Measurements from ENCODE around the gene TCTN1. TPM values are rescaled to one million over a fixed set of nuclear protein-coding genes. Genes with fewer than 3 reads are reported as not detected.
A peak's percentile ranks its signal among the peaks of the same experiment; 100 is the strongest.

TCTN1 gene
- total RNA-seq, 1 experiment from 2014 or later: 27.0 TPM

DNA sequence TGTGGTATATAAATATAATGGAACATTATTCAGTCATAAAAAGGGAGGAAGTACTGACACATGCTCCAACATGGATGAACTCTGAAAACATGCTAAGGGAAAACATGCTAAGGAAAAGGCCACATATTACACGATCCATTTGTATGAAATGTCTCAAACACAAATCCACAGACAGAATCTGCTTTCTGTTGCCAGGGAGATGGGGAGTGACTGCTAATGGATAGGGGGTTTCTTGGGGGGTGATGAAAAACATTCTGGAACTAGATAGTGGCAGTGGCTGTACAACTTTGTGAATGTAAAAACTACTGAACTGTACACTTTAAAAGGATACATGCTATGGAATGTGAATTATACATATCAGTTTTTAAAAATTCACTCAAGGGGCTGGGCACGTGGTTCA, 37.4 kb upstream of the TCTN1 start:
- ChIA-PET POLR2A (interaction anchor here (1.6 kb wide), 1 partner anchor 10 kb away, joined by 5 read pairs; no protein-coding TSS in a partner anchor), CTCF (interaction anchor here (1.0 kb wide), 1 partner anchor 24 kb away, joined by 3 read pairs; no protein-coding TSS in a partner anchor), RAD21 (ENCODE audit: low non-redundant PET in 1 of 2, low total read pairs in 2 of 2, uncharacterized antibody in 2 of 2, unreplicated experiment in 2 of 2) (no interaction called here)
- Histone ChIP-seq H3K4me2 (ENCODE audit: low read length) (peak overlapping the region; percentile 89), H3K9ac (ENCODE audit: low read length) (peak overlapping the region; percentile 11; the same call in 1 of the 2 replicates), H3K36me3 (ENCODE audit: control insufficient read depth in 1 of 2, insufficient read depth in 2 of 2, low read length in 2 of 2) (peaks cover 0 to 5% of the 10 kb centered on the region in 2 experiments; a peak in 1 of 4 replicates), H2AFZ (ENCODE audit: low read depth, low read length, poor library complexity, severe bottlenecking) (no peak overlapping the region), H3K4me3 (replicated peaks in 1 of 2; ENCODE audit: low read depth in 1 of 2, low read length in 2 of 2) (no peak overlapping the region), H3K27ac (ENCODE audit: low read depth, low read length) (peak overlapping the region; percentile 89; the same call in 1 of the 2 replicates), H3K9me3 (ENCODE audit: control insufficient read depth in 1 of 2, insufficient read depth in 1 of 2, low read depth in 1 of 2, low read length in 2 of 2) (peaks cover 8 to 9% of the 10 kb centered on the region in 2 experiments; a peak in 2 of 4 replicates), H3K79me2 (ENCODE audit: insufficient read depth, low read length) (peaks cover 94% of the 10 kb centered on the region), H3K27me3 (ENCODE audit: insufficient read depth, low read length) (no peaks in the 10 kb centered on the region), H4K20me1 (ENCODE audit: insufficient read depth) (peaks cover 8% of the 10 kb centered on the region; the same call in 1 of the 2 replicates), H3K9me2 (ENCODE audit: insufficient read depth) (no peaks in the 10 kb centered on the region), H3K4me1 (ENCODE audit: control insufficient read depth in 1 of 2, insufficient read depth in 2 of 2, low read length in 2 of 2) (peaks cover 37 to 67% of the 10 kb centered on the region in 2 experiments)
- TF ChIP-seq POLR2AphosphoS5 (IDR thresholded peaks at IDR 0.05; ENCODE audit: low read depth, low read length): no peak
- no peak for TF ChIP-seq JUND (IDR thresholded peaks at IDR 0.05)
- no peak for TF ChIP-seq SRF (IDR thresholded peaks at IDR 0.05; ENCODE audit: low read depth)
- TF ChIP-seq CBX3 (IDR thresholded peaks at IDR 0.05; ENCODE audit: low read depth): no peak
- TF ChIP-seq ZBTB33 (IDR thresholded peaks at IDR 0.05; ENCODE audit: extremely low read depth, insufficient replicate concordance, low read length): no peak
- TF ChIP-seq EGR1 (IDR thresholded peaks at IDR 0.05; ENCODE audit: low read depth): no peak
- TF ChIP-seq ELF1 (IDR thresholded peaks at IDR 0.05; ENCODE audit: borderline replicate concordance, low read depth): no peak
- TF ChIP-seq ATF3 (IDR thresholded peaks at IDR 0.05): no peak
- no peak for TF ChIP-seq YY1 (IDR thresholded peaks at IDR 0.05; ENCODE audit: extremely low read depth, insufficient replicate concordance, low read depth, low read length)
- TF ChIP-seq ZFX (IDR thresholded peaks at IDR 0.05): no peak
- TF ChIP-seq FOSL1 (IDR thresholded peaks at IDR 0.05; ENCODE audit: low read depth): no peak
- no peak for TF ChIP-seq RAD21 (IDR thresholded peaks at IDR 0.05; ENCODE audit: low read depth)
- no peak for TF ChIP-seq SP1 (IDR thresholded peaks at IDR 0.05; ENCODE audit: low read depth)
- no peak for TF ChIP-seq EZH2phosphoT487 (IDR thresholded peaks at IDR 0.05; ENCODE audit: borderline replicate concordance)
- DNase-seq (ENCODE audit: low read depth, low spot score) (no peak), ATAC-seq (no peak)
- no TSS peak for BruUV-seq (replicated peaks)
- intact Hi-C loops (cut with micrococcal nuclease): no loop called here

Data from HCT116 (cell line).